Panc1 (cell line): Measurements from ENCODE around the gene QRICH2. TPM values are rescaled to one million over a fixed set of nuclear protein-coding genes. Genes with fewer than 3 reads are reported as not detected.

Experiments
- ATAC-seq: fragments of 200-7000 bp; cut with Tn5 transposase; 2 replicates; pipeline ENCODE4 v1.9.1; 2020; ENCODE audit warnings: mild to moderate bottlenecking, moderate library complexity
- BruUV-seq: library from RNA; stranded (reverse); fragments of 400-500 nt; replicated peaks from 2 replicates; lab custom pipeline; 2021; lab: Mats Ljungman, UMichigan
- CTCF ChIA-PET: fragments of 300-600 bp; sonication (Branson Sonifier 250); formaldehyde crosslinking; loops from one replicate; lab custom pipeline; 2022; ENCODE audit warnings: antibody characterized with exemption; lab: Charles Lee
- POLR2A ChIA-PET: fragments of 300-600 bp; sonication (Branson Sonifier 250); formaldehyde crosslinking; loops from one replicate; lab custom pipeline; 2022; ENCODE audit warnings: antibody characterized with exemption; lab: Charles Lee
- DNase-seq: peaks from one replicate; pipeline ENCODE4 v3.0.0-alpha.2; 2010; ENCODE audit warnings: low read depth, low spot score
- H3K27ac ChIP-seq: 2 replicates; pipeline ENCODE4 v1.5.1; 2011; ENCODE audit warnings: mild to moderate bottlenecking, low read length, inconsistent platforms
- H3K27me3 ChIP-seq: fragments of 200-500 bp; sonication (Bioruptor generic); 2 replicates; pipeline ENCODE4 v1.6.0; 2014; ENCODE audit warnings: low read length, inconsistent platforms; ENCODE audit not compliant: control insufficient read depth, insufficient read depth
- H3K36me3 ChIP-seq: fragments of 200-500 bp; sonication (Bioruptor generic); 2 replicates; pipeline ENCODE4 v1.5.1; 2014; ENCODE audit warnings: inconsistent platforms, mild to moderate bottlenecking, low read length, moderate library complexity; ENCODE audit not compliant: control insufficient read depth, insufficient read depth
- H3K4me1 ChIP-seq: 2 replicates; pipeline ENCODE4 v1.5.1; 2011; ENCODE audit warnings: inconsistent platforms, mild to moderate bottlenecking, low read length, moderate library complexity; ENCODE audit not compliant: control insufficient read depth, insufficient read depth
- H3K4me3 ChIP-seq, 2 experiments: 2 replicates each; pipeline ENCODE4 v1.5.1; 2011 to 2012; ENCODE audit warnings: low read depth in 2 of 2, low read length in 2 of 2, mild to moderate bottlenecking in 2 of 2, inconsistent platforms in 1 of 2, moderate library complexity in 1 of 2
- H3K9me3 ChIP-seq: fragments of 200-500 bp; sonication (Bioruptor generic); 2 replicates; pipeline ENCODE4 v1.5.1; 2014; ENCODE audit warnings: low read depth, mild to moderate bottlenecking, inconsistent platforms, low read length, moderate library complexity; ENCODE audit not compliant: control insufficient read depth, insufficient read depth
- CTCF ChIP-seq: fragments of 450-650 bp; IDR thresholded peaks from 2 replicates; pipeline ENCODE4 v1.5.1; 2017; ENCODE audit warnings: mild to moderate bottlenecking
- POLR2AphosphoS5 ChIP-seq: IDR thresholded peaks from 2 replicates; pipeline ENCODE4 v1.6.1; 2012; ENCODE audit warnings: mild to moderate bottlenecking, low read depth, low read length, moderate library complexity
- REST ChIP-seq, 2 experiments: IDR thresholded peaks; 2 replicates each; pipeline ENCODE4 v1.6.1; 2011 to 2012; ENCODE audit warnings: low read depth in 2 of 2, control low read depth in 1 of 2, low read length in 1 of 2, mild to moderate bottlenecking in 1 of 2, moderate library complexity in 1 of 2; ENCODE audit not compliant: insufficient read depth in 1 of 2
- SIN3A ChIP-seq: IDR thresholded peaks from 2 replicates; pipeline ENCODE4 v1.6.1; 2012; ENCODE audit warnings: low read depth, mild to moderate bottlenecking, low read length, moderate library complexity, borderline replicate concordance; ENCODE audit not compliant: insufficient read depth
- TCF7L2 ChIP-seq: IDR thresholded peaks from 2 replicates; pipeline ENCODE4 v1.6.1; 2011; ENCODE audit warnings: mild to moderate bottlenecking, low read depth, low read length, inconsistent platforms
- in situ Hi-C: cut with HindIII; loops from 2 replicates; pipeline ENCODE4 v1.10.0; 2016; ENCODE audit warnings: low sequenced_read_pairs, low pct_unique_long_range_greater_than_20kb
- intact Hi-C: fragments of 100-400 bp; cut with micrococcal nuclease; formaldehyde crosslinking; loops from one replicate; pipeline ENCODE4 v1.10.0; 2022; ENCODE audit not compliant: unreplicated experiment
- total RNA-seq: library from RNA; stranded (reverse); gene quantifications from one replicate; pipeline ENCODE4 v1.2.1, GENCODE V29; 2021; ENCODE audit not compliant: unreplicated experiment

QRICH2 gene
- total RNA-seq, 1 experiment from 2014 or later: 0.92 TPM

- Histone ChIP-seq H3K27me3 (no peaks in the 10 kb centered on the region), H3K27ac (no peak overlapping the region), H3K36me3 (no peaks in the 10 kb centered on the region), H3K4me1 (peaks cover 2% of the 10 kb centered on the region; the same call in 1 of the 2 replicates), H3K9me3 (no peaks in the 10 kb centered on the region), H3K4me3 (no peak overlapping the region)
- DNase-seq (no peak), ATAC-seq (no peak)
- POLR2A ChIA-PET: interaction anchor here (1.1 kb wide), 1 partner anchor 17 kb away, joined by 3 read pairs; the partner anchor contains the start of gene UBALD2
- intact Hi-C loops: no loop called here
- TF ChIP-seq REST (IDR thresholded peaks at IDR 0.05; ENCODE audit: insufficient read depth in 1 of 2, low read depth in 2 of 2, low read length in 1 of 2): no peak
- no peak for TF ChIP-seq CTCF
- no peak for TF ChIP-seq POLR2AphosphoS5
- no peak for TF ChIP-seq SIN3A
- TF ChIP-seq TCF7L2: no peak
- in situ Hi-C loops: no loop called here
- no TSS peak for BruUV-seq
- CTCF ChIA-PET: no interaction called here
Measured at GRCh38 chr17:76281573-76282371, 26.3 kb downstream of the QRICH2 start.

- H3K9me3 ChIP-seq: no peaks in the 10 kb centered on the region
- intact Hi-C loops: no loop called here
- ATAC-seq: no peak
- POLR2A ChIA-PET: interaction anchor here (0.8 kb wide), 1 partner anchor 14 kb away, joined by 3 read pairs; no protein-coding TSS in a partner anchor
- no peaks in the 10 kb centered on the region for H3K27me3 ChIP-seq
- no TSS peak for BruUV-seq
- no peak overlapping the region for H3K27ac ChIP-seq
- H3K36me3 ChIP-seq: no peaks in the 10 kb centered on the region
- H3K4me1 ChIP-seq: peaks cover 5% of the 10 kb centered on the region; the same call in 1 of the 2 replicates
- no peak overlapping the region for H3K4me3 ChIP-seq
- DNase-seq: no peak
- in situ Hi-C loops: no loop called here
- CTCF ChIA-PET: interaction anchor here (0.5 to 3.7 kb wide), 7 partner anchors 12 to 171 kb away, joined by 4 to 63 read pairs (median 7); no protein-coding TSS in a partner anchor
- TF ChIP-seq SIN3A (no peak), POLR2AphosphoS5 (no peak), TCF7L2 (no peak), CTCF (no peak)
Measured at GRCh38 chr17:76280650-76281049, 27.4 kb downstream of the QRICH2 start.
